Mesenteric fat pad (tissue), 1 donor: ENCODE results near the gene KDSR. TPM values are rescaled to one million over a fixed set of nuclear protein-coding genes. Genes with fewer than 3 reads are reported as not detected.

Source experiments
- DNase-seq: peaks from one replicate; pipeline ENCODE4 v3.0.0-alpha.2; 2020; ENCODE audit warnings: low spot score
- total RNA-seq: library from RNA; stranded (reverse); fragmentation: NEBNext Ultra II Directional; extraction: Animal tissue kit (Norgen Biotek cat#: 25700); gene quantifications from one replicate; pipeline ENCODE4 v1.2.1, GENCODE V29; 2021
- donor health status: DM: yes; HTN: yes; CAD: no.

Gene KDSR
- total RNA-seq, 1 donor from 2014 or later = 55.6 TPM

- DNase-seq = no peak
Measured at GRCh38 chr18:63307551-63308200, 59.3 kb downstream of the KDSR start.

- DNase-seq = no peak
Measured at GRCh38 chr18:63306819-63307550, 60.0 kb downstream of the KDSR start.

- no peak for DNase-seq
Measured at GRCh38 chr18:63306249-63306648, 60.8 kb downstream of the KDSR start.

GRCh38 chr18:63303547-63303946 lies 63.5 kb downstream of the KDSR start:
- no peak for DNase-seq

- no peak for DNase-seq
Measured at GRCh38 chr18:63302636-63303405, 64.2 kb downstream of the KDSR start.

GRCh38 chr18:63302220-63302619 lies 64.8 kb downstream of the KDSR start:
- no peak for DNase-seq

GRCh38 chr18:63301434-63301833 lies 65.6 kb downstream of the KDSR start:
- no peak for DNase-seq

- DNase-seq = no peak
Measured at GRCh38 chr18:63299837-63300745, 66.9 kb downstream of the KDSR start.

- no peak for DNase-seq
Measured at GRCh38 chr18:63298400-63299365, 68.3 kb downstream of the KDSR start.

- no peak for DNase-seq
Measured at GRCh38 chr18:63297687-63298399, 69.2 kb downstream of the KDSR start.

GRCh38 chr18:63293935-63294334 lies 73.1 kb downstream of the KDSR start:
- no peak for DNase-seq

GRCh38 chr18:63292831-63293683 lies 73.9 kb downstream of the KDSR start:
- no peak for DNase-seq

- DNase-seq = no peak
Measured at GRCh38 chr18:63291278-63291677, 75.7 kb downstream of the KDSR start.

- no peak for DNase-seq
Measured at GRCh38 chr18:63290821-63291200, 76.2 kb downstream of the KDSR start.

GRCh38 chr18:63290166-63290820 lies 76.7 kb downstream of the KDSR start:
- no peak for DNase-seq

GRCh38 chr18:63288311-63288710 lies 78.7 kb downstream of the KDSR start:
- no peak for DNase-seq

- no peak for DNase-seq
Measured at GRCh38 chr18:63287691-63288220, 79.2 kb downstream of the KDSR start.

GRCh38 chr18:63286926-63287325 lies 80.1 kb downstream of the KDSR start:
- no peak for DNase-seq
